Endothelial cell of umbilical vein (primary cell): ENCODE results near the gene DST. TPM values are rescaled to one million over a fixed set of nuclear protein-coding genes. Genes with fewer than 3 reads are reported as not detected.

Experiments
- BruUV-seq: library from RNA; stranded (reverse); fragments of 400-500 nt; replicated peaks from 2 replicates; lab custom pipeline; 2021; lab: Mats Ljungman, UMichigan
- CTCF ChIA-PET: fragments of 300-600, 350-600 bp; sonication (Branson Sonifier 250); formaldehyde crosslinking; loops from one replicate; lab custom pipeline; 2021; ENCODE audit warnings: antibody characterized with exemption, inconsistent platforms; lab: Charles Lee
- POLR2A ChIA-PET: fragments of 300-600, 350-600 bp; sonication (Branson Sonifier 250); formaldehyde crosslinking; loops from one replicate; lab custom pipeline; 2021; ENCODE audit warnings: antibody characterized with exemption, inconsistent platforms; lab: Charles Lee
- DNase-seq: peaks from one replicate; pipeline ENCODE4 v3.0.0-alpha.2; 2011; ENCODE audit warnings: low read depth, low spot score
- FAIRE-seq: peaks from 2 replicates; lab custom pipeline; 2011; peaks lifted over from hg19 to GRCh38; lab: Jason Lieb, UNC
- H2AFZ ChIP-seq: 2 replicates; pipeline ENCODE4 v1.6.0; 2012; ENCODE audit warnings: low read depth, low read length, control low read depth, inconsistent platforms
- H3K27ac ChIP-seq: 2 replicates; pipeline ENCODE4 v1.5.1; 2011; ENCODE audit warnings: low read depth, mild to moderate bottlenecking, control low read depth, low read length, moderate library complexity; ENCODE audit not compliant: insufficient read depth
- H3K27me3 ChIP-seq, 2 experiments: 2 replicates each; pipeline versions ENCODE4 v1.6.0 to v1.6.1; 2011; ENCODE audit warnings: low read length in 2 of 2, mixed read lengths in 1 of 2; ENCODE audit not compliant: control insufficient read depth in 2 of 2, insufficient read depth in 2 of 2
- H3K36me3 ChIP-seq, 2 experiments: 2 replicates in 1 of 2; 3 replicates in 1 of 2; pipeline ENCODE4 v1.5.1; 2011; ENCODE audit warnings: low read length in 2 of 2, mild to moderate bottlenecking in 1 of 2, moderate library complexity in 1 of 2; ENCODE audit not compliant: control insufficient read depth in 2 of 2, insufficient read depth in 2 of 2; ENCODE audit errors: extremely low read depth in 1 of 2
- H3K4me1 ChIP-seq: 3 replicates; pipeline ENCODE4 v1.5.1; 2011; ENCODE audit warnings: mild to moderate bottlenecking, low read length; ENCODE audit not compliant: control insufficient read depth, insufficient read depth; ENCODE audit errors: extremely low read depth
- H3K4me2 ChIP-seq: 2 replicates; pipeline ENCODE4 v1.6.1; 2011; ENCODE audit warnings: low read length, control low read depth, mixed read lengths; ENCODE audit not compliant: insufficient read depth
- H3K4me3 ChIP-seq, 3 experiments: fragments of 200-600 bp in 1 of 3; sonication (generic), shearing (Covaris generic) in 1 of 3; replicated peaks in 1 of 3; 2 replicates each; pipeline ENCODE4 v1.5.1; 2011 to 2016; ENCODE audit warnings: control low read depth in 3 of 3, low read length in 3 of 3, mild to moderate bottlenecking in 2 of 3, inconsistent platforms in 1 of 3, low read depth in 1 of 3, moderate library complexity in 1 of 3; ENCODE audit not compliant: insufficient read depth in 1 of 3
- H3K79me2 ChIP-seq: 2 replicates; pipeline ENCODE4 v1.6.0; 2012; ENCODE audit warnings: low read length, inconsistent platforms; ENCODE audit not compliant: control insufficient read depth, insufficient read depth
- H3K9ac ChIP-seq: replicated peaks from 2 replicates; pipeline ENCODE3; 2011; ENCODE audit warnings: low read length, control low read depth; ENCODE audit not compliant: insufficient read depth; ENCODE audit errors: extremely low read depth
- H3K9me1 ChIP-seq: replicated peaks from 3 replicates; pipeline ENCODE4 v1.6.0; 2011; ENCODE audit warnings: mild to moderate bottlenecking, low read length; ENCODE audit not compliant: control insufficient read depth, insufficient read depth; ENCODE audit errors: extremely low read depth
- H3K9me3 ChIP-seq: replicated peaks from 2 replicates; pipeline ENCODE4 v1.5.1; 2012; ENCODE audit warnings: low read length, inconsistent platforms; ENCODE audit not compliant: control insufficient read depth, insufficient read depth
- H4K20me1 ChIP-seq: replicated peaks from 2 replicates; pipeline ENCODE3; 2011; ENCODE audit warnings: mild to moderate bottlenecking, low read length; ENCODE audit not compliant: control insufficient read depth, insufficient read depth; ENCODE audit errors: extremely low read depth
- EZH2 ChIP-seq: IDR thresholded peaks from 2 replicates; pipeline ENCODE4 v1.6.1; 2012; ENCODE audit warnings: borderline replicate concordance, low read depth, mild to moderate bottlenecking, moderate library complexity, low read length, inconsistent platforms; ENCODE audit not compliant: severe bottlenecking
- FOS ChIP-seq: IDR thresholded peaks from 2 replicates; pipeline ENCODE4 v1.6.1; 2011; ENCODE audit warnings: mild to moderate bottlenecking, low read length, moderate library complexity, borderline replicate concordance; ENCODE audit not compliant: insufficient read depth
- GATA2 ChIP-seq: IDR thresholded peaks from 2 replicates; pipeline ENCODE4 v1.7.0; 2011; ENCODE audit warnings: low read depth, mild to moderate bottlenecking, moderate library complexity, mixed read lengths, low read length; ENCODE audit not compliant: insufficient read length, insufficient read depth
- JUN ChIP-seq: IDR thresholded peaks from 2 replicates; pipeline ENCODE4 v1.6.1; 2011; ENCODE audit warnings: borderline replicate concordance, low read depth; ENCODE audit not compliant: insufficient read length, insufficient read depth
- MAX ChIP-seq: IDR thresholded peaks from 2 replicates; pipeline ENCODE4 v1.6.1; 2011; ENCODE audit not compliant: insufficient read depth, insufficient read length
- MYC ChIP-seq: IDR thresholded peaks from one replicate; pipeline ENCODE4 v1.6.1; 2011; ENCODE audit warnings: mild to moderate bottlenecking, low read depth, low read length
- POLR2A ChIP-seq: IDR thresholded peaks from 2 replicates; pipeline ENCODE4 v1.6.1; 2012; ENCODE audit warnings: low read depth, mild to moderate bottlenecking, control low read depth, low read length
- dilution Hi-C: fragments of 300-500 bp; cut with MboI; formaldehyde crosslinking; loops from one replicate; pipeline ENCODE4 v1.15.0; 2019; ENCODE audit warnings: low sequenced_read_pairs; ENCODE audit not compliant: extremely low pct_ligation_motif_present
- intact Hi-C: fragments of 100-400 bp; cut with micrococcal nuclease; formaldehyde crosslinking; loops from one replicate; pipeline ENCODE4 v1.10.0; 2022
- polyA plus RNA-seq, 4 experiments: library from polyadenylated mRNA; depleted of rRNA in 3 of 4; stranded (reverse) in 3 of 4; unstranded in 1 of 4; fragments of >200 nt; gene quantifications; 2 replicates each; pipeline versions ENCODE4 v1.2.1 to v1.2.3, GENCODE V29; 2011 to 2012; ENCODE audit warnings: missing spikeins in 1 of 4
- total RNA-seq: library from RNA; stranded (reverse); gene quantifications from 2 replicates; pipeline ENCODE4 v1.2.3, GENCODE V29; 2021
- TF ChIP-seq, protein P1 (sequence below), 2 donors: IDR thresholded peaks; 1 replicate in 1 of 2; 2 replicates in 1 of 2; pipeline ENCODE4 v1.5.1; 2011; ENCODE audit warnings: low read length in 2 of 2, mild to moderate bottlenecking in 2 of 2, moderate library complexity in 2 of 2, control low read depth in 1 of 2, inconsistent platforms in 1 of 2, low read depth in 1 of 2; ENCODE audit not compliant: insufficient read depth in 1 of 2; ENCODE audit errors: extremely low read depth in 1 of 2

DST gene
- total and polyA plus RNA-seq, 2 donors (not counting 3 experiments of a cell fraction or from before 2014, with no cell fraction given) = 62.3 to 253 TPM

DNA sequence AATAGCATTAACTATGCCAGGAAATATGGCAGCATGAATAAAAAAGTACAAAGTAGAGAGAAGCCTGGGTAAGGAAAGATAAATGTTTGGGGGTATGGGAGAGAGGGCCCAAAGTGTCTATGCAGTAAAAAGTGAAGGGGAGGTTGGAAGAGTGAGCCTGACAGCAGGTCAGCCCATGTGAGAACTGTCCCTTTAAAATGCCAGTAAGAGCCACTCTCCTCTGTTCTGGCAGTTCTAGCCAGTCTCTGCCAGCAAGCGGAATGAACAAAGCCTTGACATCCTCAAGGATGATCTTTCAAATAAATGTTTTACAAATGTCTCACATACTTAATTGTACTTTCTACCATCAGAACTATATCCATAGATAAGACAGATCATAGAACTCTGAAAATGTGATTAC, 164.5 kb downstream of the DST start:
- TF ChIP-seq MAX = no peak
- no peak for TF ChIP-seq FOS
- no peak for TF ChIP-seq EZH2
- no peak for TF ChIP-seq POLR2A
- TF ChIP-seq, protein P1, sequence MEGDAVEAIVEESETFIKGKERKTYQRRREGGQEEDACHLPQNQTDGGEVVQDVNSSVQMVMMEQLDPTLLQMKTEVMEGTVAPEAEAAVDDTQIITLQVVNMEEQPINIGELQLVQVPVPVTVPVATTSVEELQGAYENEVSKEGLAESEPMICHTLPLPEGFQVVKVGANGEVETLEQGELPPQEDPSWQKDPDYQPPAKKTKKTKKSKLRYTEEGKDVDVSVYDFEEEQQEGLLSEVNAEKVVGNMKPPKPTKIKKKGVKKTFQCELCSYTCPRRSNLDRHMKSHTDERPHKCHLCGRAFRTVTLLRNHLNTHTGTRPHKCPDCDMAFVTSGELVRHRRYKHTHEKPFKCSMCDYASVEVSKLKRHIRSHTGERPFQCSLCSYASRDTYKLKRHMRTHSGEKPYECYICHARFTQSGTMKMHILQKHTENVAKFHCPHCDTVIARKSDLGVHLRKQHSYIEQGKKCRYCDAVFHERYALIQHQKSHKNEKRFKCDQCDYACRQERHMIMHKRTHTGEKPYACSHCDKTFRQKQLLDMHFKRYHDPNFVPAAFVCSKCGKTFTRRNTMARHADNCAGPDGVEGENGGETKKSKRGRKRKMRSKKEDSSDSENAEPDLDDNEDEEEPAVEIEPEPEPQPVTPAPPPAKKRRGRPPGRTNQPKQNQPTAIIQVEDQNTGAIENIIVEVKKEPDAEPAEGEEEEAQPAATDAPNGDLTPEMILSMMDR (IDR thresholded peaks at IDR 0.05; ENCODE audit: extremely low read depth in 1 of 2, insufficient read depth in 1 of 2, low read depth in 1 of 2, low read length in 2 of 2) = no peak
- no peak for TF ChIP-seq JUN
- no peak for TF ChIP-seq MYC
- TF ChIP-seq GATA2 = no peak
- FAIRE-seq (no peak), DNase-seq (no peak)
- Histone ChIP-seq H3K36me3 (peaks cover 3 to 15% of the 10 kb centered on the region in 2 experiments), H3K4me2 (no peak overlapping the region), H3K9ac (no peak overlapping the region), H3K79me2 (no peaks in the 10 kb centered on the region), H4K20me1 (no peaks in the 10 kb centered on the region), H3K27me3 (no peaks in the 10 kb centered on the region), H3K27ac (no peak overlapping the region), H2AFZ (no peak overlapping the region), H3K9me1 (no peaks in the 10 kb centered on the region), H3K4me3 (no peak overlapping the region), H3K9me3 (no peaks in the 10 kb centered on the region), H3K4me1 (peaks cover 3% of the 10 kb centered on the region)
- dilution Hi-C loops (no loop called here), intact Hi-C loops (no loop called here)
- ChIA-PET POLR2A (no interaction called here), CTCF (no interaction called here)
- BruUV-seq = no TSS peak
